Right forelimb (tissue), 1 donor: ENCODE measurements around the gene STAC3.
A peak's percentile ranks its signal among the peaks of the same experiment; 100 is the strongest.

Source experiments
- DNase-seq: peaks from one replicate; pipeline ENCODE4 v3.0.0-alpha.2; 2018

Gene STAC3

GRCh38 chr12:57235728-57236131 lies 15.3 kb downstream of the STAC3 start:
- no peak for DNase-seq

DNA sequence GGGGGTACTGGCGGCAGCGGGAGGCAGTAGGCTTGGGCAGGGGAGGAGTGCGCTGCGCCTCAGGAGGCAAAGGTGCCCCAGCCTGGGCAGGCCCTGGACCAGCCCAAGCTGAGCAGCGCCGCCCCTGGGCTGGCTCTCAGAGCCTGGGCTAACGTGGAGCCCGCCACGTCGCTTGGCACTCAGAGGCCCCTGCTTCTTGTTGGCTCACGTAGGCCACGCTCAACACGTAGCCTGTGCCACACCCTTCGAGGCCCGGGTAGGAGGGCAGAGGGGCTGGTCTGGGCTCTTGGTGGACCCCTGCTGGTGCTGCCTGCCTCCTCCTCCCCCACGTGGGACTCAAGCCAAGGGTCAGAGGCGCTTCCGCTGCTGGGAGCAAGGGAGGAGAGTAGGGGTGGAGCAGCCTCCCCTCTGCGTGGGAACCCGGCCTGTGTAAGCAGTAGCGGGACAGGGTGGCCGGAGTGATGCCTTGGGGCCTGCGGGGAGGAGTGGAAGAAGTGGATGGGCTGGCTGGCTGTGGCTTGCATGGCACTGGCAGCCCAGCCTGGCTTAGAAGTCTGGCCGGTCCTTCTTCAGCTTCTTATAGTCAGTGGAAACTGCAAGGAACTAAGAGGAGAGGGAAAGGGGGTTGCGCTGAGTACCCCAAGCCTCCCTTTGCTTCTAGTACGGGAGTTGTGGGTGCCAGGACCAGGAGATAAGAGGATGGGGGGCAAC lies 15.8 kb downstream of the STAC3 start:
- DNase-seq = peak; percentile 79

GRCh38 chr12:57234571-57235016 lies 16.4 kb downstream of the STAC3 start:
- no peak for DNase-seq

DNA sequence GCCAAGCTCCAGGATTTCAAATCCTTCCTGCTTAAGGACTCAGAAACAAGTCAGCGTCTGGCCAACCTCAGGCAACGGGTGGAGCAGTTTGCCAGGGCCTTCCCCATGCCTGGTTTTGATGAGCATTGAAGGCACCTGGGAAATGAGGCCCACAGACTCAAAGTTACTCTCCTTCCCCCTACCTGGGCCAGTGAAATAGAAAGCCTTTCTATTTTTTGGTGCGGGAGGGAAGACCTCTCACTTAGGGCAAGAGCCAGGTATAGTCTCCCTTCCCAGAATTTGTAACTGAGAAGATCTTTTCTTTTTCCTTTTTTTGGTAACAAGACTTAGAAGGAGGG lies 16.8 kb downstream of the STAC3 start:
- no peak for DNase-seq

- no peak for DNase-seq
These were observed 17.4 kb downstream of the STAC3 start for GRCh38 chr12:57233357-57234232.

- DNase-seq = no peak
These were observed 18.7 kb downstream of the STAC3 start for GRCh38 chr12:57232156-57232756.

DNA sequence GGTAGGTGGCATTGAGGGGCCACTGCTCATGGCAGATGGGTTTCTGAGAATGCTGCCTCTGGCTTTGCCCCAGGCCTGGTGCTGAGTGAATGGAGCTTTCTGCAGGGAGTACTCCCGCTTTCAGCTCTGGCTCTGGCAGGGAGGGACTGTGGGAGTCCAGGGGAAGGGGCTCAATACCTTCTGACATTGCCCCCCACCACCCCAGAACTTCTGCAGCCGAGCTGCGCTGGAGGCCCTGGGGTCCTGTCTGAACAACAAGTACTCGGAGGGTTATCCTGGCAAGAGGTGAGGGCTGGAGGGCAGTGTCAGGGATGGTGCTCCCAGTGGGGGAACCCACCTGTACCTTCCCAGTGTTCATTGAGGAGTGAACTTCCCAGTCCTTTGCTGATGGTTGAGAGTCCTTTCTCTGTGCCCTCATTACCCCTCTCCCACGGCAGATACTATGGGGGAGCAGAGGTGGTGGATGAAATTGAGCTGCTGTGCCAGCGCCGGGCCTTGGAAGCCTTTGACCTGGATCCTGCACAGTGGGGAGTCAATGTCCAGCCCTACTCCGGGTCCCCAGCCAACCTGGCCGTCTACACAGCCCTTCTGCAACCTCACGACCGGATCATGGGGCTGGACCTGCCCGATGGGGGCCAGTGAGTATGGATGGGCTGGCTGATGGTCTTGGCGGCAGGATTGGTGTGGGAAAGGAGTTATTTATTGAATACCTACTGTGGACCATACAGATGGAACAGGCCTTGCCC lies 19.5 kb downstream of the STAC3 start:
- no peak for DNase-seq

- no peak for DNase-seq
These were observed 20.4 kb downstream of the STAC3 start for GRCh38 chr12:57230381-57231155.

GRCh38 chr12:57229634-57230380 lies 21.2 kb downstream of the STAC3 start, which contains the start of gene SHMT2:
TSS of gene SHMT2 (plus strand) at chr12:57229711. CDS start at chr12:57229779, 68 bp downstream.
- peak; percentile 92 for DNase-seq

GRCh38 chr12:57229046-57229633 lies 21.8 kb downstream of the STAC3 start:
- DNase-seq = no peak

- DNase-seq = no peak
These were observed 23.5 kb downstream of the STAC3 start for GRCh38 chr12:57227315-57228115.

DNA sequence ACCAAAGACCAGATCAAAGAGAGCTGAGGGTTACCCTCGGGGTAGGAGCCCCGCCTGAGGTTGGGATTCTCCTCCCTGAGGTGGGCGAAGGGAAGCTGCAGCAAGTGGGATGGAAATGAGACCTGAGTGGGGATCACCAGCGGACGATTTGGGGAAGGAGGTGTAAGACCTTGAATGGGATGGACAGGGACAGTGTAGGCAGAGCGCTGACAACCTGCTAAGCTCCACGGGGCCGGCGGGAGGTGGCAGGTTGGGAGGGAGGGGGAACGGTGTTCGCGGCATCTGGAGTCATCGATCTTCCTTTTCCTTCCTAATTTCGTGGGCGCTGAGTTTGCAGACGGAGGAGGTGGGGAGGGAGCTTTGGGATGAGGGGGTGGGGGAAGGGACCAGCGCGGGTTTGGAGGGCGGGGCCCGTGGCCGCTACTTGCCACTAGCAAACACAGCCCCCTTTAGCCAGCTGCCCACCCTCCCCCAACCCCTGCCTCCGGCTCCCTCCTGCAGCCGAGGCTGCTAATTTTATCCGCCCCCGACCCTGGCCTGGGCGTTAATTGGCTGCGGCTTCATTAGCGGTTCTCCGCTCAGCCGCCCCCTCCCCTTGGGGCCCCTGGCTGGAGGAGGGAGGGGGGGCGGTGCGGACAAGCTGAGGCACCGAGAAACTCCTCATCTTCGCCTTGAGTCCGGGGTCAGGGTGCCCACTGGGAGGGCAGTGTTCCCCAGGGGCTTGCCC lies 24.2 kb downstream of the STAC3 start:
- DNase-seq = no peak

DNA sequence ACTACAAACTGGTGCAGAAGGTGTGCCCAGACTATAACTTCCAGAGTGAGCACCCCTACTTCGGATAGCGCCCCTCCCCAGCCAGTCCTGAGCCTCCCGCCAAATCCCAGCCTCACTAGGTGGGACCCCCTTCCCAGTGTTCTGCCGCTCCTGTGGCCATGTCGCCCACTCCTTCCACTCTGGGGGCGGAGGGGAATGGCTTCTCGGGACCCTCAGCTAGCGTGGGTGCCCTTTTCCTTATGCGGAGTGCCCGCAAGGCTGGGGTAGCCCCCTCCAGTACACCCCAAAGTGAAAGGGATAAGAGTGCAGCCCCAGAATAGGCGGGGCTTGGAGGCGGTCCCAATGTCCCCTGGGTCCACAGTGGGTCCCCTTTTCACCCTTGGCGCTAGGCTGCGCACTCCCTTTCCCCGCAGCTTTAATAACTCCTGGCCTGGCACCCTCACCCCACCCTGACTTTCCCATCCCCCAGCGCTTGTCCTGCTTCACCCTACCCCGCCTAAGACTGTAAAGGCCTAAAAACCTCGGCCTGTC lies 25.2 kb downstream of the STAC3 start:
- no peak for DNase-seq

- DNase-seq = no peak
These were observed 25.9 kb downstream of the STAC3 start for GRCh38 chr12:57224973-57225679.

- no peak for DNase-seq
These were observed 26.6 kb downstream of the STAC3 start for GRCh38 chr12:57224278-57224972.

GRCh38 chr12:57223191-57224165 lies 27.5 kb downstream of the STAC3 start:
- no peak for DNase-seq
